HG03095 (cell line): ENCODE data around the gene RANBP17.
A peak's percentile ranks its signal among the peaks of the same experiment; 100 is the strongest.
"Not testable (repeated sequence)": the region's sequence is repeated elsewhere in the genome, so short reads cannot be mapped to it uniquely, and the experiment has no call there.

Source experiments
- ATAC-seq: cut with Tn5 transposase; IDR thresholded peaks from one replicate; pipeline ENCODE4 v1.9.1; 2021; ENCODE audit warnings: moderate library complexity; ENCODE audit not compliant: unreplicated experiment

RANBP17 gene

DNA sequence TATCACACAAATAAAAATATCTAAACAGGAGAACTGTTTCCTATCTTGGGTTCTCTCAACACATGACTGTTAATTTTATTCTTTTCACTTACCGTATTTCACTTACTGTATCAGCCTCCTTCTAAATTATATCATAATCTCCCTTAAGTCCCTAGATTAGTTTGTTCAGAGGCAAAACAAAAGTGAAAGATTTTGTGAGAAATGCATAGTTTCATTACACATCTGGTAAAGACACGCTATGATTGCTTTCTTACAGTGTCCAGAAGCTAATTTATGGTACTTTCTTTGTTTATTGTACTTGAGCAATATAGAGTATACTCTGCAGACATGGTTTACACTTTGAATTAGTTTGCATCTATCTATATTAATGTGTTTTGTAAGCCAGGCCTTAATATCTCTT, 287.5 kb downstream of the RANBP17 start:
- peak; percentile 79 for ATAC-seq

DNA sequence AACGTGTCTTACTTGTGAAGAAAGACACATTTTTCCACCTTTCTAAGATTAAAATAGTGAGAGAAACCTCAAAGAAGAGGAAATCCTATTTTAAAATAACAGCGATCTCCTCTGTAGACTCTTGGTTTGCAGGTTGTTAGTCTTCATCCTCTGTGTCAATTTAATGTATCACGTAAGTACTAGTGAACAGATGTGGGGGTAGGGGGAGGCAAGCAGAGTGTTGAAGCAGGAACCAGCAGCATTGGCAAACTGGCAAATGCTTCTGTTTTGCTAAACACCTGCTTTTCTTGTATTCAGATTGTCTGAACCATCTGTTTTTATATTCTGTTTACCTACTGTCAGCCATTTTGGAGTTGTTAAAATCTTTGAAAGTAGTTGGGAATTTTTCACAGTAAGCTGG, 288.0 kb downstream of the RANBP17 start:
- ATAC-seq: no peak

DNA sequence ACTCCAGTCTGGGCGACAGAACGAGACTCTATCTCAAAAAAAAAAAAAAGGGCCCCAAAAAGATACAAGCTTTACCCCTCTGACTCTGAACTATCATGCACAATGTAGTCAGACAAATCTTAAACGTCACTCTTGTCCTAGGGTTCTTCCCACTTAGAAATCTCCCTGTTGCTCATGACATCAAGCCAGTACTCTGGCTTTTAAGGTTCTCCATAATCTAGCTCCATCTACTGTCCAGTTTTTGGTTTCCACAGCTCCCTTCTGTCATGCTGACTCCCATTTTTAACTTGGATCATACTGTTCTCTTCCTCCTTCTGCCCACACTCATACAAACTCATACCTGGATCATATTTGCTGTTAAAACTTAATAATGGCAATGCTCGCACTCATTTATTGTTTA, 290.6 kb downstream of the RANBP17 start:
- no peak for ATAC-seq

DNA sequence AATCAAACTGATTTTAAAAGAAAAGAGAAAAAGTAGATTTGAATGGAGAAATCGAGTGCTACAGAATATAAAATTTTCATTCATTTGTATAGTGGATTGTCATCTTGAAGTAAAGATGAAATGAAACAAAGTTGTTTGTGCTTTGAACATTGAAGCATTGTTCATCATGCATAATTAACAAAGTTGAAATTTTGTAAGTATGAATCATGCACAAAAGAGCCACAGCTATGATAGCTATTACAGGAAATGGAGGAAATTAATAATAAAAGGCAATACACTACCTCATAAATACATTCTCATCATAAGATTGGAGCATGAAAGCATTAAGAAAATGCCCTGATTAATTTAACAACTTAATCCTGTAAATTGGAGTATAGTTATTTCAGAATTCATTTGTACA, 293.8 kb downstream of the RANBP17 start:
- no peak for ATAC-seq

DNA sequence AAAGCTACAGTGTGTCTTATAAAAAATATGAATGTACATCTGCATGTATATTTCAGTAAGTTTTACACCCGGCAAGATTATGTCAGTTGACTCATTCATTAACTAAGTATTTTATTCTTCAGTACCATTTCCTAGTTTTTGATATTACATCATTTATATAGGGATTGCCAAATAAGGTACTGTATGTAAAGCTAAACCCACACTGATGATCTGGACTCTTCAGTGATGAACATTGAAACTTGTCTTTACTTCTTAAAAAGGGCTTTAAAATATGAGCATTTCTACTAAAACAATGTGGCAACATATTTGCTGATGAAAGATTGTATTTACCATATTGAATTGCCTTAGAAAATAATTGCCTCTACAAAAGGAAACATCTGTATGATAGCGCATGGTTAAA, 295.5 kb downstream of the RANBP17 start:
- no peak for ATAC-seq

DNA sequence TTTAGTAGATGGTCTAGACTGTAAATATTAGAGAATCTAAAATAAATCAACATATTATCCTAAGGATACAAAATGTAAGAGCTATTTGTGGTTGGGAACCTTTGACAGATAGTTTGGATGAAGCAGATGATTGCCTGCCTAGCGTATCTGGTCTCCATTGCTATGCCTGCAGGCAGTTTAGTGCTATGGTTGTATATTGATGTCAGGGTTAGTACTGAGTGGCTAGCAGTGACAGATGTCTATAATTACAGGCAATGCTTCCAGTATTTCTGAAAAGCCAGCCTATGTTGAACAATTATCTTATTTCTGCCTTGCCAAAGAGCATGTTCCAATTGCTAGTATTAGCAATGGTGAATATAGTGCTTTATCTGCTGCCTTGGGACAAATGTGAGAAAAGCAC, 296.0 kb downstream of the RANBP17 start:
- ATAC-seq: no peak

DNA sequence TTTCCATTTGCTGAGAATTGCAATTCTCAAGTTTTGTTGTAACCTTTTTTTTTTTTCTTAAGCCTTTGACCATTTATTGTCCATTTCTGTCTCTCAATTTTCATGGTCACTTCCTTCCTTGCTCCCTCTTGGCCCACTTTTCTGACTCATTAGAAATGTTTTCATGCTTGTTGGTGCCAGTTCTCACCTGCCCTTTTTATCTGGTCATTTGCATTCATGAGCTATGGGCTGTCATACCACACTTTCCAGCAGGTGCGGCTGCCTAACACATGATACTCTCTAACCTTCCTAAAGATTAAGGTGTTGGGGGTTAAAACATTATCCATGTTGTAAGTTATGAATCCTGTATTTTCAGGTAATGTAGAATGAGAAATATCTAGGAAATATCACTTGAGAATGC, 296.8 kb downstream of the RANBP17 start:
- ATAC-seq: no peak

DNA sequence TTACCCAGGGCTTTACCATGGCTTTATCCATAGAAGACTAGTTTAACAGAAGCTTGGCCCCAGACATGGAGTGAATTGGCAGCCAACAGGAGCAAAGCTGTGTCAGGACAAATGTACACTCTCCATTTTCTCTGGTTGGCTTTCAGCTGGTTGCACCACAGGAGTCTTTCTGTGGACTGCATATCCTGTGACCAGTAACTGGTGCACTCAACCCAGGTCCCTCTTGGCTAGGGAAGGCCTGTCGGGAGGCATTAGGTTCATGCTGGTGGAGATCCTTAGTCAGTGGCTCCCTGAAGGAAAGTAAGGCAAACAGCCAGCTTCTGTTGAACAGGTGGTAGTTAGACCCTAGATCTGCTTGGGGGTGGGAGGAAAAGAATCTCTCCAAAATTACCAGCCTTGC, 300.3 kb downstream of the RANBP17 start:
- no peak for ATAC-seq

DNA sequence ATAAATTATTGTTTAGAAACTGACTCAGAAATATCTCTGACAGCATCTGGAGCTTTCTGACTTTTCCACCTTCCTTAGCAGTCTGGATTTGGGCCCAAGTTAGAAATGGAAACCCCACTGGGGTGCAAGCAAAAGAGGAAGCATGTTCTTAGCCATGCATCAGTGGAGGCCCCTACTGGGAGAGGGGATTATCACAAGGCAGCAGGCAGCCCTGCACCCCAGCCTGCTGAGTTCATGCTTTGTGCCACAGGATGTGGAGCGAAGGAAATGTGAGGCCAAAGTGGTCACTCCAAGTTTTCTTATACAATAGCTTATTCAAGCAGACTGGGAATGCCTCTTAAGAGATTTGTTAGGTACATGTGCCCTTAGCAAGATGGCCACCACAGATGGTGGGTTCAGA, 300.8 kb downstream of the RANBP17 start:
- no peak for ATAC-seq

DNA sequence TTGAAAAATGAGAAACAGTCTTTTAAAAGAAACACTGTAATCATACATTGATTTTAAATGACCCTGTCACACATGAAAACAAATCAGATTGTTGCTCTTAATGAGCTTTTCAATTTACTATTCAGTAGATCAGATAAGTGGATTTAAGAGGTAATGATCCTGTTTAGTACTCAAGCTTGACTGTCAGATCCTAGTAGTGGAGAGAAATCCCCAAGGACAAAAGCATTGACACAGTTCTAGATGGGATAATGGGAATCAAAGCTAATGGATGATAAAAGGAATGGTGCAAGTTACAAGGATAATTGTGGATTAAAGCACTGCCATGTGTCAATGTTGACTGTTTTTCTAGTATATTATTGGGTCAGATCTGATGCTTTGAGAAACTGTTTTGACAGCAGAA, 304.9 kb downstream of the RANBP17 start:
- ATAC-seq: no peak

DNA sequence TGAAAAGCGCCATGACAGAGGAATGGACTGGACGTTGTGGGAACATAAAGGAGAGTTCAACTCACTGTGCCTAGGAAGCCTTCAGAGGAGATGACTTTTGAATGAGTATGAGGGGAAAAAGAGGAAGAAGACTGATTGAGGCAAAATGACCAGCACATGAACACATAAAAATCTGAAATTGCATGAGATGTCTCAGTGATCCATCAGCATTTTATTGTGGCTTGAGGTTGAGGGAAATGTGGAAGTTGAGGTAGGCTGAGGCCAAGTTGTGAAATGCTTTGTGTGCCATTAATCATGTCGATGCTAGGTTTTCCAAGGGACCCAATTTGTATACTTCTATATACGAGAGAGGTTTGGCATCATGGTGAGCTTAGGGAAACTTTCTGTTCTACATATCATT, 306.4 kb downstream of the RANBP17 start:
- ATAC-seq: no peak

DNA sequence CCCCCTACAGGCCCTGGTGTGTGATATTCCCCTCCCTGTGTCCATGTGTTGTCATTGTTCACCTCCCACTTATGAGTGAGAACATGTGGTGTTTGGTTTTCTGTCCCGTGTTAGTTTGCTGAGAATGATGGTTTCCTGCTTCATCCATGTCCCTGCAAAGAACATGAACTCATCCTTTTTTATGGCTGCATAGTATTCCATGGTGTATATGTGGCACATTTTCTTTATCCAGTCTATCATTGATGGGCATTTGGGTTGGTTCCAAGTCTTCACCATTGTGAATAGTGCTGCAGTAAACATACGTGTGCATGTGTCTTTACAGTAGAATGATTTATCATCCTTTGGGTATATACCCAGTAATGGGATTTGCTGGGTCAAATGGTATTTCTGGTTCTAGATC, 313.1 kb downstream of the RANBP17 start:
- ATAC-seq: not testable (repeated sequence)

DNA sequence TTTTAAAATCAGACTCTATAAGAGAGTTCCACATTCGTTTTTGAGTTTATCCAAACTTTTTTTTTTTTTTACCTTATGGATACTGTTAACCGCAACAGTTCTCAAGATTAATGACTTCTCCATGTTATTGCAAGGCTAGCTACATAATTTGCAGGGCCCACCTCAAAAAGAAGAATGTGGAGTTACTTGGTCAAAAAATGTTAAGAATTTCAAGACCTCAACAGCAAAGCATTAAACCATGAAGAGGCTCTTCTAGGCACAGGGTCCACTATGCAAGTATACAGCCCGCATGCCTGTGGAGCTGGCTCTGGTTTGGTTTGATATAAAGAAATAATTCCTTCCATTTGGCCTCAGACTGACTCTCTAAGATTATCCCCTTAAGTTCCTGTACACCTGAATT, 313.9 kb downstream of the RANBP17 start:
- no peak for ATAC-seq

DNA sequence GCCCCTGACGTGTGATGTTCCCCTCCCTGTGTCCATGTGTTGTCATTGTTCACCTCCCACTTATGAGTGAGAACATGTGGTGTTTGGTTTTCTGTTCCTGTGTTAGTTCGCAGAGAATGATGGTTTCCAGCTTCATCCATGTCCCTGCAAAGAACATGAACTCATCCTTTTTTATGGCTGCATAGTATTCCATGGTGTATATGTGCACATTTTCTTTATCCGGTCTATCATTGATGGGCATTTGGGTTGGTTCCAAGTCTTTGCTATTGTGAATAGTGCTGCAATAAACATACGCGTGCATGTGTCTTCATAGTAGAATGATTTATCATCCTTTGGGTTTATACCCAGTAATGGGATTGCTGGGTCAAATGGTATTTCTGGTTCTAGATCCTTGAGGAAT, 316.4 kb downstream of the RANBP17 start:
- ATAC-seq: not testable (repeated sequence)

DNA sequence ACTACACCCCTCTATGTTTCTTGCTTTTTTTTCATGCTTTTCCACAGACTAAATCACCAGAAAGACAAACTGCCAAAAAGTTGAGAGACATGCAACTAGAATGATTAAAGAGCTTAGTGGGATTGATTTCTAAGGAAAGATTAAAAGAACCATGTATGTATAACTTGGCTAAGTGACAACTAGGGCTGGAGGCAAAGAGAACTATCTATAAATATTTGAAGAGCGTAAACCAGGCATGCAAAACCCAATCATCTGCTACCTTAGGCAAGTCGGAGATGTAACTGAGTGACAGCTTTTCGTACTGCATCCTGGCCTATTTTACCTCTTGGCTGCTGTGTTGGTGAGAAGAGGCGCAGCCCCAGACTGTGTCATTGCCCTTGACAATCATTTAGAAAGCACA, 326.2 kb downstream of the RANBP17 start:
- no peak for ATAC-seq

DNA sequence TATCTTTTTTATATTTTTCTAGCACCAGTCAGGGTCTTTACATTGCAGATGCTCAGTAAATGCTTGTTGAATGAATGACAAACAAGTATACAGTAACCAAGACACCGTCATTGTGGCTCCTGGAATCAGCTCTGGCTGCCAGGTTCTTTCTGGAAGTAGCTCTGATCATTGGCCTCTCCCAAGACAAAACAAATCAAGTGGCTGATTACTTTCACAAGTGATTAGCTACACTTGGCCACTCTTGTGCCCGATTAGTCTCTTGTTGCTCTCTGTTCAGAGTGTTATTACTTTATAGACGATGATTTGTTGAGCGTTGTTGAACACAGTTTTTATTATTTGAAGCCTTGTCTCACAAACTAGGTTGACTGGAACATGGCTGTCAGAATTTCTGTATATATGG, 327.6 kb downstream of the RANBP17 start:
- ATAC-seq: no peak

DNA sequence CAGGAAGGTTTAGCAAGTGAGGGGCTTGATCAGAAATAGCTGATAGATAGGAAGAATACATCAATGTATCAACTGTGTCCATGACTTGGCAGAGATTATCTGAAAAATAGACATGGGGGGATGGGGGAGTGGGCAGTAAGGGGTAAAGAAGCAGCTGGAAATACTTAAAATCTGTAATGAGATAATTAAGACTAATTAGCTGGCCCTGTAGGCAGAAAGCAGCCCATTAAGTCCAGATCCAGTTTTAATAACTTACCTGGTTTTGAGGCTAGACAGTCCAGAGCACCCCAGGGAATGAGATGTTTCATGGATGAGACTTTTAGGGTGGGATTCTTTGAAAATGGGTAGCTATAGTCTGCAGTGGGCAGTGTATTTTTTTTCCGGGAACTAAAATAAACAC, 330.3 kb downstream of the RANBP17 start:
- ATAC-seq: no peak

DNA sequence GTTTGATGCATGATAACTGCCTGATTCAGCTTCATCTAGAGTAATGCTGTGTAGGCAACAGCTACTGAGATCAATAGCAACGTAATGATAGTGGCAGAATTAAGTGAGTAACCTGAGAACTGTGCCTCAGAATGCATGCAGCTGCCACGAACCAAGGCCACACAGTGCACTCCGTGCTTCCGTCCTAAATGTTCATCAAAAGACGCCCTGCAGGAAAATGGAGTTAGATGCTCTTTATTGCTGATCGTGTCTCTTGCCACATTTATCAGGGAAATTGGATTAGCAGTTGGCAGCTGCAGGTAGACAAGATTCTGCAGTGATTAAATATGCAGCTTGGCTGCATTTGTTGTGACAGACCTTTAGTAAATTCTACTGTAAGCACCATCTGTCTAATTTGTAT, 339.5 kb downstream of the RANBP17 start:
- ATAC-seq: no peak

DNA sequence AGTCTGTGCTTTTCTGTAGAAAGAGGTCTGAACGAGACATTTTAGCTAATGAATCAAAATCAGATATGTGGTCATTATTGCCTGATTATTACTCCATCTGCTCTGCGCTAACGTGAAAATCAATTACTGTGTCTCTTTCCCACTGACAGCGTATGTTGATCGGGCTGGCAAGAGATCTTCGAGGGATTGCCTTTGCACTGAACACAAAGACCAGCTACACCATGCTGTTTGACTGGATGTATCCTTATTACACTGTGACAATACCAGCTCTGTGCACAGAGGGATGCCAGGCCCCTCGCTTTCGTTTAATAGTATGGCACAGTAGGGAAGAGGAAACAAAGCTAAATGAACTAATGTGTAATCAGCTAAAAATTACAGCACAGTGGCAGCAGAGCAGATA, 343.6 kb downstream of the RANBP17 start:
- no peak for ATAC-seq

DNA sequence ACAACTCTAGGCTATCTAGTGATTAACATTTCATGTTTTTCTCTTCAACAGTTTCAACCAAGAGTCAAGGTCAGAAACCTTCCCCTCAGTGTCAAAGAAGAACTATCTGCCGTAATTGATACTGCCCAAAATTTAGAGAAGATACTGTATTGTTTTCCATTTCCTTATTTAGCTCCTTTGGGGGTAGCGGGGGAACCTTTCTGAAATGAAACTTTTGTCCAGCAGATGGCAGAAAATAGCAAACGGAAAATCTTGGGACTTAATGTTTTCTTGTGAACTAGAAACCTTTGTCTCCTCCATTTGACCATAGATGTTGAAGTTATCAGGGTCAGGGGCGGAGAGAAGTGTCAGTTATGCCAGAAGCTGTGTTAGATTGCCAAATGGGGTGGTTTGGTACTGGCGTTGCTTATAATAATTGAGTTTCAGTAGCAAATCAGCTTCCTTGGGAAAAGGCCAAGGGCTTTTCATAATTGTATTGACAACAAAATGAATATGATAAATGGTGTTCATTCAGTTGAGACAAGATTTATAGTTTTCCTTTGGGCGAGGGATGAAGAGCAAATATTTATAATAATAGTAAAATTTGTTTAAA, 345.5 kb downstream of the RANBP17 start:
- no peak for ATAC-seq

DNA sequence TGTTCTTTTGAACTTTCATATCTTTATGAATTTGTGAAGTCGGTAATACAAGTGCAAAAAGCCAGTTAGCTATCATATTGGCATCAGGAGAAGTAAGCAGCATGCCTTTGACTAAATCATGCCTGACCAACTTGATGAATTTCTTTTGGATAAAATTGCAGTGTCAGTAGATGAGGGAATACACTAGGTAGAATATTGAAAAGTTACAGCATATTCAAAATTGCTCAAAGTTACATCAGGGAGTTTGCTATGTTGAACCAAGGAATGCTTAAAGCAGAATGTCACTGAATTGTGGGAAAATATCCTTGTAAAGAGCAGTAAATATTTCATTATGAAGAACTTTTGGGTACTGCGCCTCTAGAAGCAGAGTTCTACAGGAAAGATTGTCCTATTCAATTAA, 360.1 kb downstream of the RANBP17 start:
- ATAC-seq: no peak

DNA sequence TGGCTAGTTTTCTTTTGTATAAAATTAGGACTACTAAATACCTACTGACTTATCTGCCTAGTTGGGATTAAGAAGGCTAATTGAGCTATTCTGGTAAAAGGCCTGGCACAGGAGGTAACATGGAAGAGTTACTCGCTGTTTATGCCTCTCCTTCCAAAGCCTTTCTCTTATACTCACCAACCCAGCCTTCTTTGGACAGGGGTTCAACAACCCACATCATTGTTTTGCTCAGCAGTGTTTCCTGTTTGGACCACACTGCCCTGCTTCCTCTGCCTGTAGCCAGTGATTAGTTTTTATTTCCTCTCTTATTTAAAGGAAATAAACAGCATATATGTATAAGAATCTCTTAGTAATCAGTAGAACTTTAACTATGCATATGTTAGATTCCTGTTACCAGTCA, 362.1 kb downstream of the RANBP17 start:
- ATAC-seq: no peak

DNA sequence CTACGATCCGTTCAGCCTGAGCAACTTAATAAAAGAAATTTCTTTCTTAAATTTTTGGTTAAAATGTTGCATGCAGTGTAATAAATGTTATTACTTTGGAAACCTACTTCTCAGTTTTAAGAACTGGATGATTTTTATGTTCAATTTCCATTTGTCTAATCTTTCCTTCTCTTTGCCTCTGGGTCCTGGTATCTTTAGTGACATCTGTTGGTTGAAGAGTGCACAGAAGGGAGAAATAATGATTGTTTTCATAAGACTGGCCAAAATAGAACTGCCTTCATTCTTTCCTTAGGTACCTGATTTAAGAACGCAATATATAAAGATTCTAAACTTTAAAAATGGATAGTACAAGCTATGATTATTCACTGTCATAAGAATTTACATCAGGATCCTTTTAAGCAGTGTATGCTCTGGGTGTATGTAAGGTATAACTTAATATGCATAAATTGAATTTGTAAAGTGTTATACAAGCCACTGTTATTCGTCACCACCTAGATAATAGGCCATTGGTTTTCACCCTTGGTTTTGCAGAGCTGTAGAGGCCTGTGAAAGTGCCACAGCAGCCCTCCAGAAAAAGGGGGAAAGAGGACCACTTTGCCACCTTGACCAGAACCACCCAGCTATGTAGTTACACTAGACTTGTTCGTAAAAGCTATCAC, 364.4 kb downstream of the RANBP17 start:
- no peak for ATAC-seq
